ENCODE measurements around the gene TFDP2.
"Not testable (repeated sequence)": the region's sequence is repeated elsewhere in the genome, so short reads cannot be mapped to it uniquely, and the experiment has no call there.

TFDP2 gene

GRCh38 chr3:141959589-141960554 is 189.5 kb downstream of the TFDP2 start:
- no peak for DNase-seq

GRCh38 chr3:141955175-141955574 is 194.2 kb downstream of the TFDP2 start:
- DNase-seq, result no peak

- DNase-seq, result no peak
These were observed 196.7 kb downstream of the TFDP2 start for GRCh38 chr3:141952611-141953010.

DNA sequence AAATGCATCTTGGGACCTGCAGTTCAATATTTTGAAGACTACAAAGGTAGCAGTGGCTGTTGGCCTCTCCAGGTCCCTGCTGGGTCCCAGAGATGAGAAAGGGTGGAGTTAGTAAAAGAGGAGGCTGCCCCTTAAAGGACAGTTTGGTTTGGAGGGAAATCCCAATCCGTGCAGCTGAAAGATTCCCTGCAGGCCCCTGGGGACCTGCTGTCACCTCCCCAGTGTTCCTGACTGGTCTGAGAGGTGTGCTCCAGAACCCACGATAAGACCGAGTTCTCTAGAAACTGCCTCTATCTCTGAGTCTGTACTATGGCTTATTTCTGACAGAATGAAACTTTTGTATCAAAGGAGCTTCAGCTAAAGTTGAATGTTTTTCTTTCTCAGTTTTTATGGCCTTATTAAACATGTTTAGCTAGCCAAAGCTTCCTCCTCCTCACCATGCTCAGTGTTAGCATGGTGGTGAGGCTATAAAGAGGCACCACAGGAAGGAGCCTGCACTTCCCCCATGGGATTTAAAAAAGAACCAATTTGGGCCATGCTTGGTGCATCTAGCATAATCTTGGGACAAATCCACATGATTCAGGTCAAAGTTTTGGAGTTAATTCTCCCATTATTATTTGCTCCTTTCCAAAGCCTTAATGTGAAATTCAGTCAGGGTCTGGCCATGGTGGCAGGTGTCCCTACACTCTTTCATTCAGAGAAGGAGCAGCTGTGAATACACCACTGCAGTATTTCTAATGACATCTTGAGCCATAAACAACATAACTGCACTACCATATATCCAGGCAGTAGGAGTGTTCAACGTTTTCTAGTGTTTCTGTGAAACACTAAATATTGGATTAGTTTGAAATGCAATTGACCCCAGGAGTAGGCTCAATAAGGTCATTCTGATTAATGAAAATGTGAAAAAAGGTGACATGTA is 198.5 kb downstream of the TFDP2 start:
- DNase-seq, result no peak

DNA sequence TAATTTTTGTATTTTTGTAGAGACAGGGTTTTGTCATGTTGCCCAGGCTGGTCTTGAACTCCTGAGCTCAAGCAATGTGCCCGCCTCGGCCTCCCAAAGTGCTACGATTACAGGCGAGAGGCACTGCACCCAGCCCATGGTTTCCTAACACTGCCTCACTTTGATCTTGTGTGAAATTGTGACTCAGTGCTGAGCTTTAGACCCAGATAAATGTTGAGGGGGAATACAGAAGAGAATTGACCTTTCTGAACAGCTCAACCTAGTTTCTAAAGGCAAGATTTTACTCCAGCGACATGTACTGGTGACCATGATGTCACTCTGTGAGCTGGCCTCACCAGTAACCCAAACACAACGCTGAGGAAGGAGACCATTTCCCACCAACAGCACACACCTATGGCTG is 199.4 kb downstream of the TFDP2 start:
- DNase-seq, result no peak

- DNase-seq, result no peak
These were observed 199.9 kb downstream of the TFDP2 start for GRCh38 chr3:141949399-141949798.

GRCh38 chr3:141945726-141946485 is 203.4 kb downstream of the TFDP2 start:
- DNase-seq, result no peak

DNA sequence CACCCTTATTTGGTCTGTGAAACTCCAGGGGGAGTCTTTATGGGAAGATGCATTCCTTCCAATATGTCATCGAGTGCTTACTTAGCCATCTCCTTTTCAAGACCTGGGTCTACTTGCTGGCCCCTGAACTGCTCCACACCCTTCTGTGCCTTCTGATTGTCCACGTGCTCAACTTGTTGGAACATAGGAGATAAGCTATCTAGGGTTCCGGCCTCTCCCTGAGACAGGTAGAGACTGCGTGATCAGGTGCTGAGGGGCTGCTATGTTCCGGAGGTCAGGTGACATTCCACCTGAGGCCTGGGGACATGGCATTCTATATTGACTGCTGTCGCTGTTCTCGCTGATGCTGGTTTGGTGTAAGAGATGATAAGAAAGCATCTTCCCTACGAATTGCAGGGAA is 207.3 kb downstream of the TFDP2 start:
- DNase-seq, result no peak

- no peak for DNase-seq
These were observed 208.3 kb downstream of the TFDP2 start for GRCh38 chr3:141941093-141941492.

- DNase-seq, result no peak
These were observed 209.1 kb downstream of the TFDP2 start for GRCh38 chr3:141940194-141940776.

GRCh38 chr3:141939759-141940158 is 209.6 kb downstream of the TFDP2 start:
- DNase-seq, result no peak

GRCh38 chr3:141938011-141938500 is 211.3 kb downstream of the TFDP2 start:
- DNase-seq, result no peak

- no peak for DNase-seq
These were observed 215.0 kb downstream of the TFDP2 start for GRCh38 chr3:141934354-141934753.

DNA sequence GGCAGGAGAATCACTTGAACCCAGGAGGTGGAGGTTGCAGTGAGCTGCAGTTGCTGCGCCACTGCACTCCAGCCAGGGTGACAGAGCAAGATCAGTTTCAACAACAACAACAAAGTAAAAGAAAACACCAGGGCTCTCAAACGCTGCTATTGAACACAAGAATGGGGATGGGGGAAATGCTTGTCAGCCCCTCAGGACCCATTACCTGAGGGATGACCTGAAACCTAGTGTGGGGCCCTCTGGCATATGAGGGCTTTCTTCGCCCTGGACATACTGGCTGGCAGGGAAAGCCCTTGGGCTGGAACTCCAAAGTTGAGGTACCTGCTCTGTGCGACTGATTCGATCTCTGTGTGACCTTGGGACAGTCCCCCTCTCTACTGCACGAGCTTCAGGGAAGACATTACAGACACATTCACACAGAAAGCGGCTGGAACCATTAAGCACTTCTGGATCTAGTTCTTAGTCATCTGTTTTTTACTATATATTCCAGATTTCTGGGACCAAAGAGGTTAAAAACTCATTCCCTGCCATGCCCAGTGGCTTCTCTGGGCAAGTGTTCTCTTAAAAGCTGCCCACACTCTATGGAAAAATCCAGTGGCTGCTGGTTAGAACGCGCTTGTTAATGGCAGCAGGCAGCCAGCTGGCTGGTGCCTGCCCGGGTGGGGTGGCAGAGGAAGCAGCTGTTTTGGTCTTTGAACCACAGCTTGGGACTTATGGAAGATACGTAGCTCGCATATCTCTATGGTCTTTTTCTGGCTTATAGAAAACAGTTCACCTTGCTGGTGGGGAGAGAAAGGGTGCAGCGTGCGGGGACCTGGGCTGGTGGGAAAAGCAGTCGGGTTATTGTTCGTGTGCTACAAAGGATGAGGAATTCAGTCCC is 215.7 kb downstream of the TFDP2 start:
- DNase-seq, result no peak

- DNase-seq, result no peak
These were observed 218.5 kb downstream of the TFDP2 start for GRCh38 chr3:141930801-141931200.

- no peak for DNase-seq
These were observed 219.9 kb downstream of the TFDP2 start for GRCh38 chr3:141929341-141929995.

DNA sequence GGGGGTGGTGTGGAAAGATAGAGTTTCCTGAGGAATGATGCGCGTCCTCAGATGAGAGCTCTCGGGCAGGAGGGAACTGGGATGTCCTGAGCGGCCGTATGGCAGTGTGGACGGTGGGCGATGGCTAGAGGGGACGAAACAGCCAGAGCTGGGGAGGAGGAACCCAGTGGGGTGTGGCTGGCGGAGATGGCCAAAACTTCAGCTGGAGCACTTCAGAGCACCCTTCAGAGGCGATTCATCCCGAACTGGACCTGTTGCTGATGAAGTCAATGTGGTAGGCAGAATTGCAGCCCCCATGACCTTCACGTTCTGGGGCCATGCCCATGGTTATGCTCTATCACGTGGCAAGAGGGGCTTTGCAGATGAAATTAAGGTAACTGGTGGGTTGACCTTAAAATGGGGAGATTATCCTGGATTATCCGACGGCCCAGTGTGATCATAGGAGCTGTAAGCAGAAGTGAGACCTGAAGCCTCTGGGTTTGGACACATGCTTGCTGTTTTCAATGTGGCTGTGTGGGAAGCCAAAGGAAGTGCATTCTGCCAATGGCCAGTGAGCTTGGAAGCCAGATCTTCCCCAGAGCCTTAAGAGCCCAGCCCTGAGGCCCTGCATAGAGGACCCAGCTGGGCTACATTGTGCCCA is 220.6 kb downstream of the TFDP2 start:
- DNase-seq, result no peak

- no peak for DNase-seq
These were observed 222.4 kb downstream of the TFDP2 start for GRCh38 chr3:141926929-141927328.

DNA sequence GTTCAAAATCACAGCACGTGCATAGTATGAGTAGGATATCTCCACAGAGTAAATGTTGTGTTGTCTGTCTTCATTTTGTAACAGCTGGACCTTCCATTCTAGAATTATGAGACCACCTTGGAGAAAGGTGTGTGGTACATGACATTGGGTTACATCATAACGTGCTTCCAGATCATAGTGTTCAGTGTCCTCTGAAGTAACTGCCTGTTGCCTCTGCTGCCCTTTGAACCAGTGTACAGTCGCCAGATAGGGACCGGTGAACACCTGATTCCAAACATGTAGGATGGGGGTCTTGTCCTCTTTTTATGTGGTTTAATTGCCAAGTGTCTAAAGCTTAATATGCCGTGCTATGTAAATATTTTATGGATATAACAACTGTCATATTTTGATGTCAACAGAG is 223.7 kb downstream of the TFDP2 start:
- DNase-seq, result not testable (repeated sequence)

GRCh38 chr3:141921316-141921715 is 228.0 kb downstream of the TFDP2 start:
- DNase-seq, result no peak
